ENCODE data around the gene RNF207. TPM values are rescaled to one million over a fixed set of nuclear protein-coding genes. Genes with fewer than 3 reads are reported as not detected.

RNF207 gene
- total RNA-seq, 8 experiments from 2014 or later, result 1.8 to 149 (median 7.3) TPM

- in situ Hi-C loops (cut with MboI; ENCODE audit: low pct_unique_long_range_greater_than_20kb in 2 of 9, low sequenced_read_pairs in 9 of 9, unreplicated experiment in 9 of 9), result loop anchor here in 3 of 9 experiments (25.0 kb wide), 1 partner anchor 136 kb away; no protein-coding TSS in a partner anchor
- Histone ChIP-seq H3K4me3 (peak overlapping the region; percentile 71 to 98 (median 89)), H3K4me1 (replicated peaks in 1 of 2) (peaks cover 17 to 19% of the 10 kb centered on the region in 2 donors), H3K27ac (no peak overlapping the region)
- 20 to 85% (median 65%) methylated on average over 1 to 6 of the region's 6 CpGs for WGBS, 10 experiments
- no peak for ATAC-seq (replicated peaks in 6 of 8)
Observed at GRCh38 chr1:6197746-6198427, 8.0 kb upstream of the RNF207 start.

GRCh38 chr1:6198646-6199297 is 7.1 kb upstream of the RNF207 start:
- peak overlapping the region; percentile 67 to 90 for H3K27ac ChIP-seq
- WGBS, 10 experiments, result 0 to 12% (median 2%) methylated on average over 4 to 26 of the region's 31 CpGs; no CpG with 5 or more reads in 1 of the 10 experiments
- peak overlapping the region; percentile 71 to 98 (median 89) for H3K4me3 ChIP-seq
- in situ Hi-C loops (cut with MboI; ENCODE audit: low pct_unique_long_range_greater_than_20kb in 2 of 9, low sequenced_read_pairs in 9 of 9, unreplicated experiment in 9 of 9), result loop anchor here in 3 of 9 experiments (25.0 kb wide), 1 partner anchor 136 kb away; no protein-coding TSS in a partner anchor
- ATAC-seq (replicated peaks in 6 of 8), result peak in 4 of 8 experiments; percentile 9 to 24 (median 20)
- H3K4me1 ChIP-seq (replicated peaks in 1 of 2), result peaks cover 17 to 19% of the 10 kb centered on the region in 2 donors

GRCh38 chr1:6199298-6200187 is 6.4 kb upstream of the RNF207 start, which contains the start of gene RPL22:
TSS of gene RPL22 (minus strand) at chr1:6199595. CDS start at chr1:6199573, 22 bp downstream.
- H3K4me3 ChIP-seq, result peak within 1 kb of the TSS; percentile 71 to 98 (median 89)
- ATAC-seq (replicated peaks in 6 of 8), result peak; percentile 91 to 98 (median 97)
- peak within 1 kb of the TSS; percentile 67 to 90 for H3K27ac ChIP-seq
- WGBS, 10 experiments, result 0 to 2% (median 1%) methylated on average over 2 to 40 of the region's 53 CpGs; no CpG with 5 or more reads in 3 of the 10 experiments
- H3K4me1 ChIP-seq (replicated peaks in 1 of 2), result peaks cover 17 to 19% of the 10 kb centered on the region in 2 donors
- in situ Hi-C loops (cut with MboI; ENCODE audit: low pct_unique_long_range_greater_than_20kb in 2 of 9, low sequenced_read_pairs in 9 of 9, unreplicated experiment in 9 of 9), result loop anchor here in 3 of 9 experiments (25.0 kb wide), 1 partner anchor 137 kb away; no protein-coding TSS in a partner anchor

- Histone ChIP-seq H3K4me1 (replicated peaks in 1 of 2) (peaks cover 21 to 22% of the 10 kb centered on the region in 2 donors), H3K4me3 (peak overlapping the region; percentile 29 to 98 (median 89)), H3K27ac (peak overlapping the region; percentile 50 to 90)
- no peak for ATAC-seq (replicated peaks in 6 of 8)
- 19 to 73% (median 58%) methylated on average over 1 to 9 of the region's 10 CpGs for WGBS, 10 experiments
- in situ Hi-C loops (cut with MboI; ENCODE audit: low pct_unique_long_range_greater_than_20kb in 2 of 9, low sequenced_read_pairs in 9 of 9, unreplicated experiment in 9 of 9), result no loop called here
Observed at GRCh38 chr1:6200188-6200809, 5.6 kb upstream of the RNF207 start.

- no peak overlapping the region for H3K27ac ChIP-seq
- WGBS, 10 experiments, result 68 to 93% (median 85%) methylated on average over 3 to 7 of the region's 7 CpGs
- H3K4me3 ChIP-seq, result no peak overlapping the region
- in situ Hi-C loops (cut with MboI; ENCODE audit: low pct_unique_long_range_greater_than_20kb in 2 of 9, low sequenced_read_pairs in 9 of 9, unreplicated experiment in 9 of 9), result no loop called here
- no peak for ATAC-seq (replicated peaks in 6 of 8)
- H3K4me1 ChIP-seq (replicated peaks in 1 of 2), result peaks cover 28 to 33% of the 10 kb centered on the region in 2 donors
Observed at GRCh38 chr1:6202256-6202655, 3.7 kb upstream of the RNF207 start.

GRCh38 chr1:6206520-6206855 is 569 bp downstream of the RNF207 start:
- ATAC-seq (replicated peaks in 6 of 8), result no peak
- WGBS, 10 experiments, result 11 to 64% (median 28%) methylated on average over 1 to 3 of the region's 25 CpGs; no CpG with 5 or more reads in 6 of the 10 experiments
- in situ Hi-C loops (cut with MboI; ENCODE audit: low pct_unique_long_range_greater_than_20kb in 2 of 9, low sequenced_read_pairs in 9 of 9, unreplicated experiment in 9 of 9), result no loop called here

GRCh38 chr1:6207075-6207885 is 1.4 kb downstream of the RNF207 start:
- Histone ChIP-seq H3K27ac (no peak overlapping the region), H3K4me1 (replicated peaks in 1 of 2) (peaks cover 31 to 41% of the 10 kb centered on the region in 2 donors), H3K4me3 (no peak overlapping the region)
- in situ Hi-C loops (cut with MboI; ENCODE audit: low pct_unique_long_range_greater_than_20kb in 2 of 9, low sequenced_read_pairs in 9 of 9, unreplicated experiment in 9 of 9), result no loop called here
- WGBS, 10 experiments, result 50 to 100% (median 78%) methylated on average over 1 to 9 of the region's 19 CpGs; no CpG with 5 or more reads in 3 of the 10 experiments
- ATAC-seq (replicated peaks in 6 of 8), result no peak

More at GRCh38 chr1:6206520-6206855, 569 bp downstream of the RNF207 start:
- Histone ChIP-seq H3K27ac (no peak overlapping the region), H3K4me3 (peak overlapping the region in 4 of 5 donors; percentile 9 to 36 (median 18)), H3K4me1 (replicated peaks in 1 of 2) (peaks cover 29 to 33% of the 10 kb centered on the region in 2 donors)

- 87 to 100% (median 92%) methylated on average over 1 to 7 of the region's 10 CpGs; no CpG with 5 or more reads in 6 of the 10 experiments for WGBS, 10 experiments
- no peak for ATAC-seq (replicated peaks in 6 of 8)
- H3K4me1 ChIP-seq (replicated peaks in 1 of 2), result peaks cover 38 to 47% of the 10 kb centered on the region in 2 donors
- in situ Hi-C loops (cut with MboI; ENCODE audit: low pct_unique_long_range_greater_than_20kb in 2 of 9, low sequenced_read_pairs in 9 of 9, unreplicated experiment in 9 of 9), result no loop called here
- H3K27ac ChIP-seq, result no peak overlapping the region
- H3K4me3 ChIP-seq, result no peak overlapping the region
Observed at GRCh38 chr1:6207921-6208320, 2.0 kb downstream of the RNF207 start.

GRCh38 chr1:6208723-6209660 is 3.1 kb downstream of the RNF207 start:
- ATAC-seq (replicated peaks in 6 of 8), result peak; percentile 7 to 87 (median 74)
- WGBS, 10 experiments, result 23 to 31% methylated on average over 2 to 16 of the region's 99 CpGs; no CpG with 5 or more reads in 8 of the 10 experiments
- Histone ChIP-seq H3K27ac (peak overlapping the region in 1 of 2 donors; percentile 61), H3K4me3 (peak overlapping the region; percentile 18 to 34 (median 19)), H3K4me1 (replicated peaks in 1 of 2) (peaks cover 39 to 48% of the 10 kb centered on the region in 2 donors)
- in situ Hi-C loops (cut with MboI; ENCODE audit: low pct_unique_long_range_greater_than_20kb in 2 of 9, low sequenced_read_pairs in 9 of 9, unreplicated experiment in 9 of 9), result no loop called here

GRCh38 chr1:6209661-6210580 is 4.0 kb downstream of the RNF207 start:
- in situ Hi-C loops (cut with MboI; ENCODE audit: low pct_unique_long_range_greater_than_20kb in 2 of 9, low sequenced_read_pairs in 9 of 9, unreplicated experiment in 9 of 9), result no loop called here
- H3K4me1 ChIP-seq (replicated peaks in 1 of 2), result peaks cover 38 to 47% of the 10 kb centered on the region in 2 donors
- WGBS, 10 experiments, result 20 to 94% (median 80%) methylated on average over 1 to 5 of the region's 17 CpGs; no CpG with 5 or more reads in 7 of the 10 experiments
- peak in 4 of 8 experiments; percentile 0 to 4 (median 1) for ATAC-seq (replicated peaks in 6 of 8)
- peak overlapping the region; percentile 18 to 34 (median 19) for H3K4me3 ChIP-seq
- H3K27ac ChIP-seq, result peak overlapping the region in 1 of 2 donors; percentile 12

Measured in motor neuron (in vitro differentiated cells).